Duodenal mucosa (tissue), 2 donors: ENCODE measurements around the gene PLP2.

Experiments
- H3K27ac ChIP-seq: one replicate; pipeline ENCODE4 v1.7.0; 2013; ENCODE audit warnings: low read depth, low read length
- H3K27me3 ChIP-seq, 2 donors: one replicate each; pipeline ENCODE4 v1.7.0; 2013; ENCODE audit warnings: low read length in 2 of 2, control low read depth in 1 of 2; ENCODE audit not compliant: insufficient read depth in 2 of 2, control insufficient read depth in 1 of 2
- H3K36me3 ChIP-seq, 2 donors: one replicate each; pipeline ENCODE4 v1.7.0; 2013; ENCODE audit warnings: low read length in 2 of 2, control low read depth in 1 of 2; ENCODE audit not compliant: insufficient read depth in 2 of 2, control insufficient read depth in 1 of 2
- H3K4me1 ChIP-seq, 2 donors: one replicate each; pipeline ENCODE4 v1.7.0; 2013; ENCODE audit warnings: low read length in 2 of 2, control low read depth in 1 of 2; ENCODE audit not compliant: insufficient read depth in 2 of 2, control insufficient read depth in 1 of 2
- H3K4me3 ChIP-seq, 2 donors: one replicate each; pipeline ENCODE4 v1.7.0; 2013; ENCODE audit warnings: low read length in 2 of 2, low read depth in 1 of 2
- H3K9ac ChIP-seq, 2 donors: one replicate each; pipeline ENCODE4 v1.7.0; 2013; ENCODE audit warnings: low read length in 2 of 2, low read depth in 1 of 2
- H3K9me3 ChIP-seq, 2 donors: one replicate each; pipeline ENCODE4 v1.7.0; 2013; ENCODE audit warnings: low read length in 2 of 2, control low read depth in 1 of 2; ENCODE audit not compliant: control insufficient read depth in 1 of 2

The PLP2 gene

DNA sequence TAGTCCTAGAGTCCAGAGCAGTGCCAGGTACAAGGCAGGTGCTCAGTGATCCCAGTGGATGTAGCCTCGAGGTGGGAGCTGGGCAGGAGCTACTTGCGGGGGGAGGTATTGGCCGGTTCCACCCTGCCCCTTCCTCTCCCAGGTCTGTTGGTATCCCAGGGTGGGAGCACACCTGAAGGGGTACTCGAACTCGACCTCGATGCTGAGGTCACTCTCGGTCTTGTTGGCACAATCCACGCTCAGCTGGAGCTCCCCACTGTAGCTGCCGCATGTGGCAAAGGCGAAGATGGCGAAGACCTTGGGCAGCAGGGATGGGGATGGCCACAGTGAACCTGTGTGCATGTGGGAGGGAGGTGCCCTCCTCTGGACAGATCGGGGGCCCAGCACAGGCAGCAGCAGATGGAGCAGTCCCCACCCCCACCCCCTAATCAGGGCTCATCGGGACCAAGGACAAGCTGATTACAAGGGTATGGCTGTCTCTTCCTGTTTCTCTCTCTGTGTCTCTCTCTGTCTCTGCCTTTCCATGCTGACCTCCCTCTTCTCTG, 25.9 kb downstream of the PLP2 start:
- no peak overlapping the region for H3K27ac ChIP-seq
- no peak overlapping the region for H3K4me3 ChIP-seq
- no peaks in the 10 kb centered on the region for H3K9me3 ChIP-seq
- H3K4me1 ChIP-seq, result peaks cover 3 to 4% of the 10 kb centered on the region in 2 donors
- H3K9ac ChIP-seq, result no peak overlapping the region
- no peaks in the 10 kb centered on the region for H3K36me3 ChIP-seq
- H3K27me3 ChIP-seq, result no peaks in the 10 kb centered on the region

GRCh38 chrX:49198540-49199314, 27.0 kb downstream of the PLP2 start:
- H3K27me3 ChIP-seq, result no peaks in the 10 kb centered on the region
- H3K9me3 ChIP-seq, result no peaks in the 10 kb centered on the region
- H3K9ac ChIP-seq, result no peak overlapping the region
- peaks cover 3 to 4% of the 10 kb centered on the region in 2 donors for H3K4me1 ChIP-seq
- no peaks in the 10 kb centered on the region for H3K36me3 ChIP-seq
- H3K4me3 ChIP-seq, result no peak overlapping the region
- no peak overlapping the region for H3K27ac ChIP-seq

DNA sequence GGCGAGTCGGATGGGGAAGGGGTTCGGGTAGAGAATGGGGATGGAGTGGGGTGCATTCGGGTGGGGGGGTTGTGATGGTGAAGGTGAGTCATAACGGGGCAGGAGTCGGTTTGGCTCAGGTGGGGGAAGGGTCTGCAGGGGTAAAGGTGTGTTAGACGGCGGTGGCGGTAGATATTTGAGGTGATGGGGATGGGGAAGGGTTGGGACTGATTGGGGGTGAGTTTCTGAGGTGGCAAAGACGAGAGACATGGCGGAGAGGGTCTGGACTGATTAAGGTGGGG, 27.6 kb downstream of the PLP2 start:
- Histone ChIP-seq H3K4me3 (no peak overlapping the region), H3K27me3 (no peaks in the 10 kb centered on the region), H3K36me3 (no peaks in the 10 kb centered on the region), H3K27ac (no peak overlapping the region), H3K9me3 (no peaks in the 10 kb centered on the region), H3K4me1 (peaks cover 3 to 4% of the 10 kb centered on the region in 2 donors), H3K9ac (no peak overlapping the region)

DNA sequence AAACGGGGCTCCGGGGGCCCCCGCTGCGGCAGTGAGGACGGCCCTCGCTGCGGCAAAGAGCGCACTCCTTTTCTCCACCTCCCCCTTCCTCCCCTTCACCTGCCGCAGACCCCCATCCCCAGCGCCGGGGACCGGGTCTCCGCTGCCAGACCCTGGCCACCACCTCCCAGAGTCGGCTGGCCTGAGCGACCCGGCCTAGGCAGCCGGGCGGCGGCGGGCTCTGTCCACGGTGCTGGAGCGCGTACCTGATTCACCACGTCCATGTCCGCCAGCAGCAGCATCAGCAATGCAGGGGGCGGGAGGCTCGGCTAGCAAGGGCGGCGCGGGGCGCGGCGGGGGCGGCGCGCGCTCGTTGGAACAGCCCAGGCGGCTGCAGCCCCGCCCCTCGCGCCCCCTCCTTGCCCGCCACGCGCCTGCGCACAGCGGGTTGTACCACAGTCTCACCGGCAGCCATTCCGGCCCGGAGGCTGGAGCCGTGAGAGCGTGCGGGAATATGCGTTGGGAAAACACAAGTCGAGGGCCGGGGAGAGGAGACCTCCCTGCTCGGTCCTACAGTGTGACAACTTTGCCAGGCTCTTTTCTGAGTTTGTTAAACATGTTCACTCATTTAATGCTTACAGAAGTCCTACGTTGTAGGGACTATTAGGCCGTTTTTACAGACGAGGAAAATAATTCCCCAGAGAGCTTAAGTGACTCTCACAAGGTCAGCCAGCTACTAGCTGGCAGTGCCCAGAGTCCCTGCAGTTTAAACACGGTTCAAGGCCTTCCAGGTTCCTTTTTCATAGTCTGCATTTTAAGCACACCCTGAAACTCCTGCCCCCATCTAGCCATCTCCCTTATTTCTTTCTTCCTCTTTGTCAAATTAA, 28.4 kb downstream of the PLP2 start, which contains the start of gene SYP:
TSS of gene SYP (minus strand) at position 288 of the 866 bp plus-strand sequence. CDS start at position 281, 7 bp downstream.
- Histone ChIP-seq H3K4me3 (peak within 1 kb of the TSS; percentile 54 to 58), H3K9me3 (no peaks in the 10 kb centered on the region), H3K9ac (peak within 1 kb of the TSS; percentile 48 to 54), H3K27ac (no peak within 1 kb of the TSS), H3K27me3 (no peaks in the 10 kb centered on the region), H3K36me3 (no peaks in the 10 kb centered on the region), H3K4me1 (peaks cover 3 to 4% of the 10 kb centered on the region in 2 donors)

GRCh38 chrX:49202022-49202421, 30.3 kb downstream of the PLP2 start:
- Histone ChIP-seq H3K4me3 (no peak overlapping the region), H3K9me3 (no peaks in the 10 kb centered on the region), H3K27me3 (no peaks in the 10 kb centered on the region), H3K4me1 (peaks cover 3 to 4% of the 10 kb centered on the region in 2 donors), H3K9ac (no peak overlapping the region), H3K27ac (no peak overlapping the region), H3K36me3 (no peaks in the 10 kb centered on the region)

- Histone ChIP-seq H3K27me3 (no peaks in the 10 kb centered on the region), H3K4me1 (peaks cover 3 to 4% of the 10 kb centered on the region in 2 donors), H3K9me3 (no peaks in the 10 kb centered on the region), H3K27ac (no peak overlapping the region), H3K36me3 (no peaks in the 10 kb centered on the region), H3K4me3 (no peak overlapping the region), H3K9ac (no peak overlapping the region)
Observed at GRCh38 chrX:49203536-49203935, 31.8 kb downstream of the PLP2 start.

GRCh38 chrX:49204017-49204416, 32.3 kb downstream of the PLP2 start:
- H3K27me3 ChIP-seq, result no peaks in the 10 kb centered on the region
- H3K36me3 ChIP-seq, result no peaks in the 10 kb centered on the region
- no peaks in the 10 kb centered on the region for H3K9me3 ChIP-seq
- H3K4me3 ChIP-seq, result no peak overlapping the region
- no peak overlapping the region for H3K9ac ChIP-seq
- no peak overlapping the region for H3K27ac ChIP-seq
- peaks cover 3 to 4% of the 10 kb centered on the region in 2 donors for H3K4me1 ChIP-seq

DNA sequence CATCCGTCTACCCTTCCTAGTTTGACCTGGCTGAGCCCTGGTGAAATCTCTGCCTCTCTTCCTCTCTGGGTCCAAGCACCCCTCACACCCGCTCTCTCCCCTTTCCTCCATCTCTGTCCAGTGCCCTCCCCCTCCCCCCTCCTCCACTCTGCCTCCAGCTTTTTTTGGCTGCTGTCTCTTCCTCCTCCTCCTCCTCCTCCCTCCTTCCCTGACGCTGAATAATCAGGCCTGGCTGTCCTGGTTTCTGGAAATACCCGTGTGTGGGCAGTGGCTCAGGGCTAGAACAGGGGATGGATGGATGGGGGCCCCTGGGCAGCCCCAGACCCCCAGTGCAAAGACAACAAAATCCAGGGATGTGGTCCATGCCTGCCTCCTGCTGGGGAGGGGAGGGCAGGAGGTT, 33.0 kb downstream of the PLP2 start:
- Histone ChIP-seq H3K36me3 (no peaks in the 10 kb centered on the region), H3K4me3 (no peak overlapping the region), H3K27ac (no peak overlapping the region), H3K4me1 (peaks cover 3 to 4% of the 10 kb centered on the region in 2 donors), H3K9me3 (no peaks in the 10 kb centered on the region), H3K9ac (no peak overlapping the region), H3K27me3 (no peaks in the 10 kb centered on the region)

GRCh38 chrX:49205443-49205842, 33.7 kb downstream of the PLP2 start:
- no peak overlapping the region for H3K4me3 ChIP-seq
- no peaks in the 10 kb centered on the region for H3K9me3 ChIP-seq
- H3K27me3 ChIP-seq, result no peaks in the 10 kb centered on the region
- no peak overlapping the region for H3K9ac ChIP-seq
- peaks cover 2 to 3% of the 10 kb centered on the region in 2 donors for H3K4me1 ChIP-seq
- no peak overlapping the region for H3K27ac ChIP-seq
- H3K36me3 ChIP-seq, result no peaks in the 10 kb centered on the region

- Histone ChIP-seq H3K4me1 (no peaks in the 10 kb centered on the region), H3K27me3 (no peaks in the 10 kb centered on the region), H3K9me3 (no peaks in the 10 kb centered on the region), H3K27ac (no peak overlapping the region), H3K9ac (no peak overlapping the region), H3K4me3 (no peak overlapping the region), H3K36me3 (no peaks in the 10 kb centered on the region)
Observed at GRCh38 chrX:49206543-49206942, 34.8 kb downstream of the PLP2 start.
